ENCODE data around the gene RAI14. TPM values are rescaled to one million over a fixed set of nuclear protein-coding genes. Genes with fewer than 3 reads are reported as not detected.
A peak's percentile ranks its signal among the peaks of the same experiment; 100 is the strongest.

The RAI14 gene
- total and polyA plus RNA-seq, 3 donors from 2014 or later, result 34.3 to 54.6 (median 49.6) TPM

GRCh38 chr5:34669931-34670516 is 13.9 kb downstream of the RAI14 start:
- H3K4me1 ChIP-seq, result peaks cover 3% of the 10 kb centered on the region
- TF ChIP-seq CTCF (IDR thresholded peaks at IDR 0.05), result no peak
- no peak for TF ChIP-seq POLR2A (IDR thresholded peaks at IDR 0.05)
- DNase-seq, result peak; percentile 54
- no peaks in the 10 kb centered on the region for H3K27me3 ChIP-seq
- H3K36me3 ChIP-seq (ENCODE audit: low read depth, missing control alignments), result no peaks in the 10 kb centered on the region
- WGBS, 2 donors, result 55 to 64% methylated on average over 7 of the region's 7 CpGs
- H3K9me3 ChIP-seq, result no peaks in the 10 kb centered on the region
- no peak overlapping the region for H3K4me3 ChIP-seq
- intact Hi-C loops (cut with DNase I; ENCODE audit: low total_unique reads), result no loop called here
- H3K27ac ChIP-seq, result no peak overlapping the region

- DNase-seq, result no peak
- Histone ChIP-seq H3K27ac (no peak overlapping the region), H3K4me3 (no peak overlapping the region), H3K36me3 (ENCODE audit: low read depth, missing control alignments) (no peaks in the 10 kb centered on the region), H3K4me1 (peaks cover 1% of the 10 kb centered on the region), H3K27me3 (no peaks in the 10 kb centered on the region), H3K9me3 (no peaks in the 10 kb centered on the region)
- TF ChIP-seq POLR2A (IDR thresholded peaks at IDR 0.05), result no peak
- TF ChIP-seq CTCF (IDR thresholded peaks at IDR 0.05), result no peak
- intact Hi-C loops (cut with DNase I; ENCODE audit: low total_unique reads), result no loop called here
- WGBS, 2 donors, result 80 to 95% methylated on average over 1 of the region's 1 CpG
These were observed 16.1 kb downstream of the RAI14 start for GRCh38 chr5:34672196-34672595.

- H3K9me3 ChIP-seq, result no peaks in the 10 kb centered on the region
- no peak for TF ChIP-seq POLR2A (IDR thresholded peaks at IDR 0.05)
- no peak for TF ChIP-seq CTCF (IDR thresholded peaks at IDR 0.05)
- no peak overlapping the region for H3K27ac ChIP-seq
- DNase-seq, result no peak
- intact Hi-C loops (cut with DNase I; ENCODE audit: low total_unique reads), result no loop called here
- H3K27me3 ChIP-seq, result no peaks in the 10 kb centered on the region
- H3K36me3 ChIP-seq (ENCODE audit: low read depth, missing control alignments), result no peaks in the 10 kb centered on the region
- H3K4me1 ChIP-seq, result no peaks in the 10 kb centered on the region
- 87% methylated on average over 3 to 4 of the region's 4 CpGs for WGBS, 2 donors
- H3K4me3 ChIP-seq, result no peak overlapping the region
These were observed 17.5 kb downstream of the RAI14 start for GRCh38 chr5:34673463-34674125.

GRCh38 chr5:34674187-34674586 is 18.1 kb downstream of the RAI14 start:
- H3K27ac ChIP-seq, result no peak overlapping the region

More at GRCh38 chr5:34674187-34674586, 18.1 kb downstream of the RAI14 start:
- intact Hi-C loops (cut with DNase I; ENCODE audit: low total_unique reads), result no loop called here
- Histone ChIP-seq H3K9me3 (no peaks in the 10 kb centered on the region), H3K36me3 (ENCODE audit: low read depth, missing control alignments) (no peaks in the 10 kb centered on the region), H3K4me3 (no peak overlapping the region), H3K27me3 (no peaks in the 10 kb centered on the region), H3K4me1 (no peaks in the 10 kb centered on the region)
- WGBS, 2 donors, result 68 to 76% methylated on average over 3 of the region's 3 CpGs
- TF ChIP-seq POLR2A (IDR thresholded peaks at IDR 0.05) (no peak), CTCF (IDR thresholded peaks at IDR 0.05) (no peak)
- no peak for DNase-seq

Data from testis (tissue), 3 donors.